ENCODE measurements around the gene OR2D2. TPM values are rescaled to one million over a fixed set of nuclear protein-coding genes. Genes with fewer than 3 reads are reported as not detected.

Gene OR2D2
- total and polyA plus RNA-seq, 10 of the 15 experiments (the other 5 are each of a cell fraction or from before 2014, with no cell fraction given) = not detected

GRCh38 chr11:6843670-6844069 lies 48.6 kb downstream of the OR2D2 start:
- ChIA-PET POLR2A (no interaction called here), SMC1A (ENCODE audit: uncharacterized antibody, unreplicated experiment) (interaction anchor here (1.7 kb wide), 1 partner anchor 10 kb away, joined by 4 read pairs; no protein-coding TSS in a partner anchor), CTCF (interaction anchor here (0.6 to 0.9 kb wide), 2 partner anchors 31 to 54 kb away, joined by 3 read pairs; no protein-coding TSS in a partner anchor), RAD21 (ENCODE audit: unreplicated experiment) (no interaction called here)
- BruUV-seq (replicated peaks) = no TSS peak
- intact Hi-C loops (cut with micrococcal nuclease; ENCODE audit: unreplicated experiment) = no loop called here
- FAIRE-seq = no peak
- Histone ChIP-seq H3K4me1 (ENCODE audit: control insufficient read depth, insufficient read depth, low read length) (no peaks in the 10 kb centered on the region), H3K27ac (ENCODE audit: control insufficient read depth, insufficient read depth) (no peak overlapping the region), H3K9ac (ENCODE audit: control insufficient read depth, insufficient read depth, low read length) (no peak overlapping the region), H4K20me1 (ENCODE audit: control insufficient read depth, insufficient read depth) (no peaks in the 10 kb centered on the region), H3K36me3 (ENCODE audit: control insufficient read depth in 2 of 2, insufficient read depth in 2 of 2, low read length in 1 of 2) (no peaks in the 10 kb centered on the region), H3K4me3 (no peak overlapping the region), H2AFZ (ENCODE audit: control insufficient read depth, low read depth, low read length) (no peak overlapping the region), H3K4me2 (ENCODE audit: control insufficient read depth, insufficient read depth) (no peak overlapping the region), H3K27me3 (replicated peaks in 1 of 2; ENCODE audit: control insufficient read depth in 2 of 2, insufficient read depth in 2 of 2, low read length in 1 of 2) (no peaks in the 10 kb centered on the region; a peak in 1 of 4 replicates), H3K79me2 (ENCODE audit: control insufficient read depth, insufficient read depth, low read length) (no peaks in the 10 kb centered on the region), H3K9me3 (replicated peaks; ENCODE audit: control insufficient read depth, insufficient read depth, low read length) (no peaks in the 10 kb centered on the region)
- 36% methylated on average over 2 of the region's 2 CpGs for WGBS (ENCODE audit: insufficient coverage, insufficient replicate concordance, low lambda C conversion rate, missing lambda C conversion rate)
- DNase-seq (ENCODE audit: low read depth, low spot score) = no peak
- in situ Hi-C loops (cut with MboI) = no loop called here
- ATAC-seq = no peak
- no peak for TF ChIP-seq TBL1XR1 (IDR thresholded peaks at IDR 0.05; ENCODE audit: low read depth, low read length)
- no peak for TF ChIP-seq ZZZ3 (IDR thresholded peaks at IDR 0.05; ENCODE audit: control insufficient read depth, insufficient read length, low read depth)
- TF ChIP-seq RAD21 (IDR thresholded peaks at IDR 0.05; ENCODE audit: insufficient read depth, low read depth, low read length) = no peak
- no peak for TF ChIP-seq ZNF622 (IDR thresholded peaks at IDR 0.05)

GRCh38 chr11:6841694-6842093 lies 50.6 kb downstream of the OR2D2 start:
- no peaks in the 10 kb centered on the region for H3K36me3 ChIP-seq (ENCODE audit: control insufficient read depth in 2 of 2, insufficient read depth in 2 of 2, low read length in 1 of 2)
- H3K27me3 ChIP-seq (replicated peaks in 1 of 2; ENCODE audit: control insufficient read depth in 2 of 2, insufficient read depth in 2 of 2, low read length in 1 of 2) = no peaks in the 10 kb centered on the region; a peak in 1 of 4 replicates
- no peaks in the 10 kb centered on the region for H4K20me1 ChIP-seq (ENCODE audit: control insufficient read depth, insufficient read depth)
- no peak for FAIRE-seq
- ChIA-PET CTCF (interaction anchor here (0.6 to 1.7 kb wide), 3 partner anchors 21 to 169 kb away, joined by 3 to 4 read pairs (median 4); no protein-coding TSS in a partner anchor), RAD21 (ENCODE audit: unreplicated experiment) (no interaction called here), POLR2A (no interaction called here), SMC1A (ENCODE audit: uncharacterized antibody, unreplicated experiment) (interaction anchor here (0.7 to 1.2 kb wide), 2 partner anchors 8 to 1637 kb away, joined by 3 to 4 read pairs; no protein-coding TSS in a partner anchor)
- H3K79me2 ChIP-seq (ENCODE audit: control insufficient read depth, insufficient read depth, low read length) = no peaks in the 10 kb centered on the region
- no TSS peak for BruUV-seq (replicated peaks)
- no peak overlapping the region for H2AFZ ChIP-seq (ENCODE audit: control insufficient read depth, low read depth, low read length)
- no peak for DNase-seq (ENCODE audit: low read depth, low spot score)
- in situ Hi-C loops (cut with MboI) = no loop called here
- no peak overlapping the region for H3K27ac ChIP-seq (ENCODE audit: control insufficient read depth, insufficient read depth)
- peak; percentile 36; the same call in 1 of the 3 replicates for ATAC-seq
- H3K4me2 ChIP-seq (ENCODE audit: control insufficient read depth, insufficient read depth) = no peak overlapping the region
- intact Hi-C loops (cut with micrococcal nuclease; ENCODE audit: unreplicated experiment) = no loop called here
- H3K9me3 ChIP-seq (replicated peaks; ENCODE audit: control insufficient read depth, insufficient read depth, low read length) = no peaks in the 10 kb centered on the region
- no peaks in the 10 kb centered on the region for H3K4me1 ChIP-seq (ENCODE audit: control insufficient read depth, insufficient read depth, low read length)
- H3K4me3 ChIP-seq = no peak overlapping the region
- no peak overlapping the region for H3K9ac ChIP-seq (ENCODE audit: control insufficient read depth, insufficient read depth, low read length)
- TF ChIP-seq MEF2A (IDR thresholded peaks at IDR 0.05; ENCODE audit: insufficient read depth, low read depth, low read length) (peak; percentile 59; the same call in 1 of the 2 replicates), JUNB (IDR thresholded peaks at IDR 0.05) (peak; percentile 66), BCL3 (IDR thresholded peaks at IDR 0.05; ENCODE audit: borderline replicate concordance, insufficient read depth, low read depth, low read length, poor library complexity, severe bottlenecking) (no peak), NFIC (IDR thresholded peaks at IDR 0.05; ENCODE audit: low read depth, low read length) (peak; percentile 34; the same call in 1 of the 2 replicates)

All from GM12878 (cell line).